Measurements from ENCODE around the gene GRIK3. TPM values are rescaled to one million over a fixed set of nuclear protein-coding genes. Genes with fewer than 3 reads are reported as not detected.

The GRIK3 gene
- total and polyA plus RNA-seq, 2 of the 8 experiments (the other 6 are each of a cell fraction or from before 2014, with no cell fraction given), result 2.1 to 3.4 TPM

DNA sequence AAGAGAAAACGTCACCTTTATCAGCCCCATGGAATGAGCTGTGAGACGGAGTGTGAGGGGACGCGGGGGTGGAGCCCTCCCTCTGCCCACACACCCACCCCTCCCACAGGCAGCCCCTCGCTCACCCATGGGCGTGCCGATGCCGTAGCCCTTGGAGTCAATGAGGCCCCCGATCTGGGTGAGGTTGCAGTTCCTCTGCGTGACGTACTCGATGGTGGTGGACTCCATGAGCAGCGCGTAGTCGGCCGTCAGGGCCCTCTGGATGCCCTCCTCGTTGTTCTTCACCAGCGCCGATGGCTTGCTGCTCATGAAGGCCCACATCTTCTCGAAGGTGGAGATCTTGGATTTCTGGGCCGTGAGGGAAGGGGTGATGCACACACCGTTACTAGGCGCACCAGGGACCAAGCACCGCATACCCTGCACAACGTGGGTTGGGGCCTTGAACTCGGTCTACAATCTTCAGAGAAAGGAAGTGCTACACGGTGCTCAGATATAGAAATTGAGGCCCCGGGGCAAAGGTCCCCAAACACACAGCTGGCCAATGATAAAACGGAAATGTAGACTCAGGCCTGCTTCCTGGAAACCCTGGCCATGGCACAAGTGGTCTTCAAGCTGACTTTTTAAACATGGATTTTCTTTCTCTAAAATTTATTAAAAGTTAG is 228.2 kb downstream of the GRIK3 start:
- Histone ChIP-seq H3K79me1 (ENCODE audit: low read depth, low read length) (no peaks in the 10 kb centered on the region), H3K9ac (replicated peaks in 1 of 4; ENCODE audit: extremely low read depth in 1 of 4, low read depth in 3 of 4, low read length in 3 of 4) (no peak overlapping the region), H3K9me3 (ENCODE audit: insufficient read depth in 2 of 2, low read depth in 1 of 2, low read length in 1 of 2) (no peaks in the 10 kb centered on the region), H3K27me3 (replicated peaks in 1 of 4; ENCODE audit: control insufficient read depth in 3 of 4, extremely low read depth in 1 of 4, insufficient read depth in 3 of 4, low read length in 3 of 4) (no peaks in the 10 kb centered on the region), H3K23ac (ENCODE audit: insufficient read length) (no peak overlapping the region), H4K5ac (ENCODE audit: insufficient read length, low read depth, low read length) (no peak overlapping the region), H3K79me2 (ENCODE audit: control insufficient read depth in 1 of 2, insufficient read depth in 2 of 2, low read length in 2 of 2) (no peaks in the 10 kb centered on the region), H2BK5ac (ENCODE audit: low read depth, low read length) (no peak overlapping the region), H3K36me3 (ENCODE audit: control insufficient read depth in 2 of 4, insufficient read depth in 4 of 4, low read length in 3 of 4) (no peaks in the 10 kb centered on the region), H2BK20ac (ENCODE audit: low read length) (no peak overlapping the region), H4K8ac (ENCODE audit: extremely low read depth, insufficient read depth, low read length) (0 out of 2 replicates have a peak overlapping the region, but pooled peaks have one; percentile 43), H2AK5ac (ENCODE audit: low read depth, low read length) (no peak overlapping the region), H3K4ac (replicated peaks; ENCODE audit: insufficient read length, low read depth, low read length) (no peak overlapping the region), H3K23me2 (ENCODE audit: low read depth, low read length) (peaks cover 6% of the 10 kb centered on the region; the same call in 1 of the 2 replicates), H3K4me1 (replicated peaks in 1 of 4; ENCODE audit: control insufficient read depth in 3 of 4, insufficient read depth in 4 of 4, low read length in 3 of 4) (peaks cover 0 to 15% (median 7%) of the 10 kb centered on the region in 4 experiments; a peak in 4 of 7 replicates), H3K4me2 (ENCODE audit: insufficient read depth in 1 of 2, low read depth in 2 of 2, low read length in 2 of 2) (no peak overlapping the region), H3K14ac (ENCODE audit: insufficient read length) (no peak overlapping the region), H3K4me3 (ENCODE audit: extremely low read depth in 1 of 4, insufficient read depth in 2 of 4, low read depth in 3 of 4, low read length in 4 of 4) (no peak overlapping the region), H4K91ac (replicated peaks; ENCODE audit: insufficient read length, low read length) (peak overlapping the region; percentile 16), H2BK120ac (replicated peaks; ENCODE audit: low read depth, low read length) (no peak overlapping the region), H4K20me1 (replicated peaks in 1 of 2; ENCODE audit: control insufficient read depth in 1 of 2, insufficient read depth in 2 of 2, low read length in 2 of 2) (no peaks in the 10 kb centered on the region), H3K56ac (replicated peaks; ENCODE audit: insufficient read length, low read depth, low read length) (no peak overlapping the region), H3K18ac (ENCODE audit: extremely low read depth, low read length) (no peak overlapping the region), H2BK15ac (ENCODE audit: low read length) (no peak overlapping the region), H2BK12ac (ENCODE audit: low read depth, low read length) (peak overlapping the region; percentile 88), H2AFZ (ENCODE audit: low read length) (no peak overlapping the region), H3K27ac (ENCODE audit: low read depth, low read length) (no peak overlapping the region)
- no peak for FAIRE-seq
- ChIA-PET CTCF (ENCODE audit: partially characterized antibody) (interaction anchor here (0.6 to 1.8 kb wide), 2 partner anchors 23 to 50 kb away, joined by 4 read pairs; no protein-coding TSS in a partner anchor), POLR2A (ENCODE audit: partially characterized antibody) (no interaction called here)
- 91% methylated on average over 24 of the region's 29 CpGs; no CpG with 5 or more reads in 1 of the 2 experiments for WGBS, 2 experiments (ENCODE audit: extremely low coverage in 1 of 2, insufficient coverage in 1 of 2, insufficient read length in 1 of 2, insufficient replicate concordance in 2 of 2, low coverage in 1 of 2, low lambda C conversion rate in 2 of 2, missing lambda C conversion rate in 1 of 2)
- no peak for TF ChIP-seq YY1 (IDR thresholded peaks at IDR 0.05; ENCODE audit: low read depth, low read length)
- no peak for DNase-seq (ENCODE audit: low read depth in 1 of 2, low spot score in 2 of 2)
